Amniotic epithelial cell (primary cell): Measurements from ENCODE around the gene PTPN12.
A peak's percentile ranks its signal among the peaks of the same experiment; 100 is the strongest.

Source experiments
- DNase-seq: peaks from one replicate; pipeline ENCODE4 v3.0.0-alpha.2; 2010; ENCODE audit warnings: low read depth

PTPN12 gene

GRCh38 chr7:77664715-77665114, 127.6 kb downstream of the PTPN12 start:
- no peak for DNase-seq

- no peak for DNase-seq
Measured at GRCh38 chr7:77665161-77665560, 128.1 kb downstream of the PTPN12 start.

- DNase-seq = no peak
Measured at GRCh38 chr7:77667459-77668086, 130.5 kb downstream of the PTPN12 start.

- peak; percentile 79 for DNase-seq
Measured at GRCh38 chr7:77674878-77675277, 137.8 kb downstream of the PTPN12 start.

GRCh38 chr7:77679608-77680007, 142.5 kb downstream of the PTPN12 start:
- no peak for DNase-seq

- DNase-seq = no peak
Measured at GRCh38 chr7:77680266-77680665, 143.2 kb downstream of the PTPN12 start.

- peak; percentile 98 for DNase-seq
Measured at GRCh38 chr7:77684030-77684429, 146.9 kb downstream of the PTPN12 start.

GRCh38 chr7:77685233-77685632, 148.1 kb downstream of the PTPN12 start:
- DNase-seq = peak; percentile 80

GRCh38 chr7:77687100-77687746, 150.1 kb downstream of the PTPN12 start:
- DNase-seq = peak; percentile 92

GRCh38 chr7:77687747-77688144, 150.7 kb downstream of the PTPN12 start:
- no peak for DNase-seq
